Ishikawa (cell line): ENCODE data around the gene PREX1.

Experiments
- CEBPB ChIP-seq: IDR thresholded peaks from 2 replicates; pipeline ENCODE4 v1.6.1; 2012
- CREB1 ChIP-seq: IDR thresholded peaks from 2 replicates; pipeline ENCODE4 v1.6.1; 2012; ENCODE audit warnings: low read depth
- EGR1 ChIP-seq: IDR thresholded peaks from 2 replicates; pipeline ENCODE4 v1.6.1; 2012
- EP300 ChIP-seq: IDR thresholded peaks from 2 replicates; pipeline ENCODE4 v1.6.1; 2012; ENCODE audit warnings: borderline replicate concordance
- FOXM1 ChIP-seq: IDR thresholded peaks from 2 replicates; pipeline ENCODE4 v1.6.1; 2012; ENCODE audit warnings: low read depth, borderline replicate concordance
- NFIC ChIP-seq: IDR thresholded peaks from 2 replicates; pipeline ENCODE4 v1.6.1; 2012
- RAD21 ChIP-seq: IDR thresholded peaks from 2 replicates; pipeline ENCODE4 v1.6.1; 2012; ENCODE audit warnings: low read depth
- TAF1 ChIP-seq: IDR thresholded peaks from 2 replicates; pipeline ENCODE4 v1.6.1; 2012; ENCODE audit warnings: low read depth, mild to moderate bottlenecking
- TCF12 ChIP-seq: IDR thresholded peaks from 2 replicates; pipeline ENCODE4 v1.6.1; 2012; ENCODE audit warnings: low read depth
- TEAD4 ChIP-seq: IDR thresholded peaks from 2 replicates; pipeline ENCODE4 v1.6.1; 2012
- YY1 ChIP-seq: IDR thresholded peaks from 2 replicates; pipeline ENCODE4 v1.6.1; 2012; ENCODE audit warnings: low read depth
- ZBTB7A ChIP-seq: IDR thresholded peaks from 2 replicates; pipeline ENCODE4 v1.6.1; 2012; ENCODE audit warnings: low read depth
- TF ChIP-seq, protein P1 (sequence below): IDR thresholded peaks from 2 replicates; pipeline ENCODE4 v1.6.1; 2012; ENCODE audit warnings: low read depth, mild to moderate bottlenecking
- TF ChIP-seq, protein P2 (sequence below): IDR thresholded peaks from 2 replicates; pipeline ENCODE4 v1.6.1; 2012
- TF ChIP-seq, protein P3 (sequence below): IDR thresholded peaks from 2 replicates; pipeline ENCODE4 v1.6.1; 2012

PREX1 gene

DNA sequence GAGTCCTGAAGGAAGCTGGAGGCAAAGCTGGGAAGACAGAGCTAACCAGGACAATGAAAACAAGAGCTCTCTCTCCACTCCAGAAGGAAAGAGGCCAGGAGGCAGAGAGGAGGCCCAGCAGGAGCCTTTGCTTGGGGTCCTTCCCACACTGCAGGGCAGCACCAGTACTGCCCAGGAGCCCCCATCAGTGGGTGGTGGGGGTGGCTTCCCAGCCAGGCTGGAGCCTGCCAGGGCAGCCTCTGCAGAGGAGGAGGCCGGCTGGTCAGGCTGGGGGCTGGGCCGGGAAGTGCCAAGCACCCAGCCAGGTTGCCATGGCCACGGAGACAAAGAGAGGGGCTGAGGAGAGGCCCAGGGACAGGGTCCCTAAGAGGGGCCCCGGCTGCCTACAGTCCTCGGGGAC is 33.4 kb downstream of the PREX1 start:
- TF ChIP-seq, protein P1, sequence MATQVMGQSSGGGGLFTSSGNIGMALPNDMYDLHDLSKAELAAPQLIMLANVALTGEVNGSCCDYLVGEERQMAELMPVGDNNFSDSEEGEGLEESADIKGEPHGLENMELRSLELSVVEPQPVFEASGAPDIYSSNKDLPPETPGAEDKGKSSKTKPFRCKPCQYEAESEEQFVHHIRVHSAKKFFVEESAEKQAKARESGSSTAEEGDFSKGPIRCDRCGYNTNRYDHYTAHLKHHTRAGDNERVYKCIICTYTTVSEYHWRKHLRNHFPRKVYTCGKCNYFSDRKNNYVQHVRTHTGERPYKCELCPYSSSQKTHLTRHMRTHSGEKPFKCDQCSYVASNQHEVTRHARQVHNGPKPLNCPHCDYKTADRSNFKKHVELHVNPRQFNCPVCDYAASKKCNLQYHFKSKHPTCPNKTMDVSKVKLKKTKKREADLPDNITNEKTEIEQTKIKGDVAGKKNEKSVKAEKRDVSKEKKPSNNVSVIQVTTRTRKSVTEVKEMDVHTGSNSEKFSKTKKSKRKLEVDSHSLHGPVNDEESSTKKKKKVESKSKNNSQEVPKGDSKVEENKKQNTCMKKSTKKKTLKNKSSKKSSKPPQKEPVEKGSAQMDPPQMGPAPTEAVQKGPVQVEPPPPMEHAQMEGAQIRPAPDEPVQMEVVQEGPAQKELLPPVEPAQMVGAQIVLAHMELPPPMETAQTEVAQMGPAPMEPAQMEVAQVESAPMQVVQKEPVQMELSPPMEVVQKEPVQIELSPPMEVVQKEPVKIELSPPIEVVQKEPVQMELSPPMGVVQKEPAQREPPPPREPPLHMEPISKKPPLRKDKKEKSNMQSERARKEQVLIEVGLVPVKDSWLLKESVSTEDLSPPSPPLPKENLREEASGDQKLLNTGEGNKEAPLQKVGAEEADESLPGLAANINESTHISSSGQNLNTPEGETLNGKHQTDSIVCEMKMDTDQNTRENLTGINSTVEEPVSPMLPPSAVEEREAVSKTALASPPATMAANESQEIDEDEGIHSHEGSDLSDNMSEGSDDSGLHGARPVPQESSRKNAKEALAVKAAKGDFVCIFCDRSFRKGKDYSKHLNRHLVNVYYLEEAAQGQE = no peak
- no peak for TF ChIP-seq CREB1
- no peak for TF ChIP-seq FOXM1
- no peak for TF ChIP-seq TEAD4
- no peak for TF ChIP-seq CEBPB
- TF ChIP-seq EP300 = no peak
- TF ChIP-seq, protein P2, sequence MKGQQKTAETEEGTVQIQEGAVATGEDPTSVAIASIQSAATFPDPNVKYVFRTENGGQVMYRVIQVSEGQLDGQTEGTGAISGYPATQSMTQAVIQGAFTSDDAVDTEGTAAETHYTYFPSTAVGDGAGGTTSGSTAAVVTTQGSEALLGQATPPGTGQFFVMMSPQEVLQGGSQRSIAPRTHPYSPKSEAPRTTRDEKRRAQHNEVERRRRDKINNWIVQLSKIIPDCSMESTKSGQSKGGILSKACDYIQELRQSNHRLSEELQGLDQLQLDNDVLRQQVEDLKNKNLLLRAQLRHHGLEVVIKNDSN = no peak
- TF ChIP-seq, protein P3, sequence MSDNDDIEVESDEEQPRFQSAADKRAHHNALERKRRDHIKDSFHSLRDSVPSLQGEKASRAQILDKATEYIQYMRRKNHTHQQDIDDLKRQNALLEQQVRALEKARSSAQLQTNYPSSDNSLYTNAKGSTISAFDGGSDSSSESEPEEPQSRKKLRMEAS = no peak
- no peak for TF ChIP-seq ZBTB7A
- no peak for TF ChIP-seq RAD21
- no peak for TF ChIP-seq TAF1
- no peak for TF ChIP-seq YY1
- TF ChIP-seq EGR1 = no peak
- TF ChIP-seq TCF12 = no peak
- no peak for TF ChIP-seq NFIC

DNA sequence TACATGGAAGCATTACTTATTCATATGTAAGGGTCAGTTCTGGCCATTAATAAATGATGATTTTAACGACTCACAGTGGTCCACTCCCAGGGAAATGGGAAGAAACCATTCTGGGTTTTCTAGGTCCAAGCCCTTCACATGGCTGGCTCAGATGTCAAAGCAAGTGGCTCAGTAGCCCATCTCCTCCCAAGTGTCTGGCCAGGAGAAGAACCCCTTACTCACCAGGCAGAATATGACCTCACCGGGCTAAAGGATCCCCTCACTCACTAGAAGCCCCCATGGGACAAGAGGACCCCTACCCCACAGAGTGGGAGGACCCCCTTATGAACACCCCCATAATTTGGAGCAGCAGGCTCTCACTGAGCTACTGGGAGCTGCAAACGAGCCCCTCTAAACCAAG is 34.0 kb downstream of the PREX1 start:
- TF ChIP-seq EP300 (no peak), TEAD4 (no peak), YY1 (no peak), RAD21 (no peak), TCF12 (no peak), ZBTB7A (no peak), NFIC (no peak), CEBPB (no peak), CREB1 (no peak), EGR1 (no peak), TAF1 (no peak), FOXM1 (no peak)
- TF ChIP-seq, protein P3 = no peak
- TF ChIP-seq, protein P1 = no peak
- TF ChIP-seq, protein P2 = no peak

DNA sequence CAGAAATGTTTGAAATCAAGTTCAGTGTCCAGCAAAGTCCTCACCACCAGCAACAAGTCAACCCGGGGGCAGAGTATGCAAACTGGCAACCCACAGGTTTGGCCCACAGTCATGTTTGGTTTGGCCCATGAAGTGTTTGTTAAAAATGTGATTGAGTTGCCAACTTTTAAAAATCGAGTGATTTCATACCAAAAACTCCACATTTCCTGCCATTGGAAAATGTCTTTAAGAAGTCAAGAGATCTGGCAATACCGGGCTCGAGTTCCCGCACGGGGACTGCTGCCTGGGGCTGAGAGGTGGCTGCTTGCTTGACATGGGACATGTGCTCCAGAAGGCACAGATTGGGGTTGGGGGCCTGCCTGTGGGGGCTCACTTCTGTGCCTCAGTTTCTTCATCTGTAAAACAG is 36.1 kb downstream of the PREX1 start:
- TF ChIP-seq TEAD4 (no peak), EP300 (no peak), TAF1 (no peak), CREB1 (no peak), YY1 (no peak), RAD21 (no peak), TCF12 (no peak), NFIC (no peak), ZBTB7A (no peak), EGR1 (no peak), FOXM1 (no peak), CEBPB (no peak)
- TF ChIP-seq, protein P1 = no peak
- TF ChIP-seq, protein P2 = no peak
- TF ChIP-seq, protein P3 = no peak

DNA sequence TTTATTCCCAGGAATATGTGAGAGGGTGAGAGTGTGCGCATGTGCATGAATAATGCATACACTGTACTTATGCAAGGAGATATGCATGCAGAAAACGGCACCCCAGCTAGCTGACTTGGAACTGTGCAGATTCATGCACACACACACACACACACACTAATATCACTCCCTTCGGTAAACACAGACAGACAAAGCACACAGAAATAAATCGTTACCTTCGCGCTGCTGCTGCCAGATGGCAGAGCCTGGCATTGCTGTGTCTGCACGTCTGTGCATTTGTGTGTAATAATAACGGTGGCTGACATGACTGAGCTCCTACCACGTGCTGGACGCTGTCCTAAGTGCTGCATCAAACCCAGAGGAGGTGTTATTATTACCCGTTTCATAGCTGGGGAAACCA is 36.8 kb downstream of the PREX1 start:
- no peak for TF ChIP-seq TAF1
- TF ChIP-seq, protein P1 = peak; percentile 40; the same call in 1 of the 2 replicates
